Measurements from ENCODE around the gene DERL2. TPM values are rescaled to one million over a fixed set of nuclear protein-coding genes. Genes with fewer than 3 reads are reported as not detected.

The DERL2 gene
- total and polyA plus RNA-seq, 4 donors, result 39.3 to 104 (median 62.8) TPM

- no peak for ATAC-seq (ENCODE audit: insufficient read depth, low FRiP score)
- Histone ChIP-seq H3K4me1 (ENCODE audit: control insufficient read depth in 5 of 5, insufficient read depth in 5 of 5, low read length in 5 of 5) (peaks cover 0 to 4% (median 0%) of the 10 kb centered on the region in 5 donors), H3K36me3 (ENCODE audit: control insufficient read depth in 4 of 4, insufficient read depth in 4 of 4, low read length in 4 of 4) (peaks cover 0 to 9% (median 0%) of the 10 kb centered on the region in 4 donors), H3K27me3 (ENCODE audit: control insufficient read depth in 3 of 3, insufficient read depth in 3 of 3, low read length in 2 of 3) (peaks cover 0 to 2% (median 0%) of the 10 kb centered on the region in 3 donors), H3K9ac (ENCODE audit: insufficient read depth in 1 of 2, low read length in 2 of 2) (no peak overlapping the region), H3K4me3 (no peak overlapping the region), H3K9me3 (ENCODE audit: control insufficient read depth in 4 of 4, insufficient read depth in 3 of 4, low read length in 3 of 4) (peaks cover 0 to 1% (median 0%) of the 10 kb centered on the region in 4 donors), H3K27ac (ENCODE audit: low read depth in 1 of 2, low read length in 1 of 2) (no peak overlapping the region)
- no peak for DNase-seq
- 55 to 58% methylated on average over 7 of the region's 7 CpGs for WGBS, 2 donors
- no peak for TF ChIP-seq CTCF (IDR thresholded peaks at IDR 0.05; ENCODE audit: control extremely low read depth, extremely low read depth)
Measured at GRCh38 chr17:5513628-5514027, 27.6 kb upstream of the DERL2 start.

- Histone ChIP-seq H3K9ac (ENCODE audit: insufficient read depth in 1 of 2, low read length in 2 of 2) (no peak overlapping the region), H3K4me3 (no peak overlapping the region), H3K9me3 (ENCODE audit: control insufficient read depth in 4 of 4, insufficient read depth in 3 of 4, low read length in 3 of 4) (peaks cover 0 to 1% (median 0%) of the 10 kb centered on the region in 4 donors), H3K27me3 (ENCODE audit: control insufficient read depth in 3 of 3, insufficient read depth in 3 of 3, low read length in 2 of 3) (peaks cover 0 to 2% (median 0%) of the 10 kb centered on the region in 3 donors), H3K27ac (ENCODE audit: low read depth in 1 of 2, low read length in 1 of 2) (no peak overlapping the region), H3K36me3 (ENCODE audit: control insufficient read depth in 4 of 4, insufficient read depth in 4 of 4, low read length in 4 of 4) (peaks cover 0 to 8% (median 0%) of the 10 kb centered on the region in 4 donors), H3K4me1 (ENCODE audit: control insufficient read depth in 5 of 5, insufficient read depth in 5 of 5, low read length in 5 of 5) (peaks cover 0 to 4% (median 0%) of the 10 kb centered on the region in 5 donors)
- DNase-seq, result peak in 2 of 3 donors; percentile 36 to 53
- WGBS, 2 donors, result 66 to 71% methylated on average over 17 of the region's 17 CpGs
- no peak for TF ChIP-seq CTCF (IDR thresholded peaks at IDR 0.05; ENCODE audit: control extremely low read depth, extremely low read depth)
- ATAC-seq (ENCODE audit: insufficient read depth, low FRiP score), result no peak
Measured at GRCh38 chr17:5511401-5512225, 25.6 kb upstream of the DERL2 start.

- WGBS, 2 donors, result 89 to 91% methylated on average over 8 of the region's 8 CpGs
- no peak for ATAC-seq (ENCODE audit: insufficient read depth, low FRiP score)
- no peak overlapping the region for H3K27ac ChIP-seq (ENCODE audit: low read depth in 1 of 2, low read length in 1 of 2)
Measured at GRCh38 chr17:5510771-5511170, 24.8 kb upstream of the DERL2 start.

More at GRCh38 chr17:5510771-5511170, 24.8 kb upstream of the DERL2 start:
- no peak for DNase-seq
- Histone ChIP-seq H3K36me3 (ENCODE audit: control insufficient read depth in 4 of 4, insufficient read depth in 4 of 4, low read length in 4 of 4) (peaks cover 0 to 8% (median 0%) of the 10 kb centered on the region in 4 donors), H3K27me3 (ENCODE audit: control insufficient read depth in 3 of 3, insufficient read depth in 3 of 3, low read length in 2 of 3) (peaks cover 0 to 2% (median 0%) of the 10 kb centered on the region in 3 donors), H3K9me3 (ENCODE audit: control insufficient read depth in 4 of 4, insufficient read depth in 3 of 4, low read length in 3 of 4) (peaks cover 0 to 1% (median 0%) of the 10 kb centered on the region in 4 donors), H3K9ac (ENCODE audit: insufficient read depth in 1 of 2, low read length in 2 of 2) (no peak overlapping the region), H3K4me1 (ENCODE audit: control insufficient read depth in 5 of 5, insufficient read depth in 5 of 5, low read length in 5 of 5) (peaks cover 0 to 4% (median 0%) of the 10 kb centered on the region in 5 donors), H3K4me3 (no peak overlapping the region)
- no peak for TF ChIP-seq CTCF (IDR thresholded peaks at IDR 0.05; ENCODE audit: control extremely low read depth, extremely low read depth)

Data from lung (tissue), 12 donors.